B cell (primary cell): ENCODE measurements around the gene XXYLT1. TPM values are rescaled to one million over a fixed set of nuclear protein-coding genes. Genes with fewer than 3 reads are reported as not detected.

Experiments
- ATAC-seq: fragments of 200-7000 bp; cut with Tn5 transposase; one replicate; pipeline ENCODE4 v1.10.0; 2021; ENCODE audit warnings: low read depth, mild to moderate bottlenecking, moderate number of reproducible peaks, moderate library complexity
- CTCF ChIA-PET: fragments of 350-600 bp; sonication (Branson Sonifier 250); formaldehyde crosslinking; loops from one replicate; lab custom pipeline; 2021; ENCODE audit warnings: antibody characterized with exemption, inconsistent platforms; lab: Charles Lee
- POLR2A ChIA-PET: fragments of 350-600 bp; sonication (Branson Sonifier 250); formaldehyde crosslinking; loops from one replicate; lab custom pipeline; 2021; ENCODE audit warnings: antibody characterized with exemption; lab: Charles Lee
- DNase-seq: peaks from one replicate; pipeline ENCODE4 v3.0.0; 2013
- H2AFZ ChIP-seq: 2 replicates; pipeline ENCODE4 v1.6.1; 2012; ENCODE audit warnings: mild to moderate bottlenecking, low read depth, low read length; ENCODE audit not compliant: insufficient read depth, poor library complexity, severe bottlenecking
- H3K27ac ChIP-seq, 2 donors: 1 replicate in 1 of 2; 2 replicates in 1 of 2; pipeline ENCODE4 v1.5.1; 2012 to 2013; ENCODE audit warnings: low read length in 2 of 2, mild to moderate bottlenecking in 2 of 2, moderate library complexity in 1 of 2
- H3K27me3 ChIP-seq, 4 experiments: fragments of 200-600 bp in 1 of 4; sonication (generic) in 1 of 4; replicated peaks in 1 of 4; 1 replicate in 2 of 4; 2 replicates in 2 of 4; pipeline versions ENCODE4 v1.6.1 to v1.7.0; 2013 to 2016; ENCODE audit warnings: low read length in 3 of 4, mild to moderate bottlenecking in 2 of 4, mixed read lengths in 1 of 4, moderate library complexity in 1 of 4; ENCODE audit not compliant: insufficient read depth in 4 of 4, control insufficient read depth in 3 of 4; ENCODE audit errors: control extremely low read depth in 1 of 4
- H3K36me3 ChIP-seq, 2 experiments: replicated peaks in 1 of 2; 1 replicate in 1 of 2; 2 replicates in 1 of 2; pipeline versions ENCODE4 v1.6.1 to v1.7.1; 2013; ENCODE audit warnings: low read length in 1 of 2; ENCODE audit not compliant: insufficient read depth in 2 of 2, control insufficient read depth in 1 of 2; ENCODE audit errors: control extremely low read depth in 1 of 2, extremely low read depth in 1 of 2
- H3K4me1 ChIP-seq, 2 donors: fragments of 200-600 bp in 1 of 2; sonication (generic) in 1 of 2; 1 replicate in 1 of 2; 2 replicates in 1 of 2; pipeline versions ENCODE4 v1.5.1 to v1.6.1; 2013 to 2017; ENCODE audit warnings: low read length in 2 of 2; ENCODE audit not compliant: control insufficient read depth in 2 of 2, insufficient read depth in 2 of 2
- H3K4me2 ChIP-seq: replicated peaks from 2 replicates; pipeline ENCODE3; 2012; ENCODE audit warnings: mild to moderate bottlenecking, low read depth, low read length; ENCODE audit not compliant: poor library complexity, severe bottlenecking
- H3K4me3 ChIP-seq, 5 experiments: fragments of 200-600 bp in 1 of 5; sonication (generic) in 1 of 5; 1 replicate in 3 of 5; 2 replicates in 2 of 5; pipeline versions ENCODE4 v1.5.1 to v1.7.0; 2011 to 2016; ENCODE audit warnings: low read length in 4 of 5, mild to moderate bottlenecking in 4 of 5, low read depth in 2 of 5, control low read depth in 1 of 5, moderate library complexity in 1 of 5; ENCODE audit not compliant: insufficient read depth in 1 of 5; ENCODE audit errors: control extremely low read depth in 1 of 5, extremely low read depth in 1 of 5
- H3K79me2 ChIP-seq: fragments of 200-600 bp; sonication (generic); one replicate; pipeline ENCODE4 v1.6.0; 2016; ENCODE audit warnings: low read length; ENCODE audit not compliant: control insufficient read depth, insufficient read depth
- H3K9ac ChIP-seq: fragments of 200-600 bp; sonication (generic); 2 replicates; pipeline ENCODE4 v1.6.1; 2017; ENCODE audit warnings: mild to moderate bottlenecking, low read length, moderate library complexity
- H3K9me3 ChIP-seq, 3 donors: one replicate each; pipeline versions ENCODE4 v1.6.1 to v1.7.1; 2013; ENCODE audit warnings: low read length in 2 of 3; ENCODE audit not compliant: control insufficient read depth in 2 of 3, insufficient read depth in 1 of 3; ENCODE audit errors: control extremely low read depth in 1 of 3
- H4K20me1 ChIP-seq: 2 replicates; pipeline ENCODE4 v1.6.0; 2012; ENCODE audit warnings: mild to moderate bottlenecking, low read length; ENCODE audit not compliant: insufficient read depth, control insufficient read depth, poor library complexity, severe bottlenecking
- H3K27ac Mint-ChIP-seq: one replicate; pipeline ENCODE4 v1.8.0; 2021; ENCODE audit warnings: mixed read lengths
- H3K27me3 Mint-ChIP-seq: one replicate; pipeline ENCODE4 v1.8.0; 2021; ENCODE audit warnings: mixed read lengths
- H3K4me1 Mint-ChIP-seq: one replicate; pipeline ENCODE4 v1.8.0; 2021; ENCODE audit warnings: mixed read lengths
- H3K4me3 Mint-ChIP-seq: one replicate; pipeline ENCODE4 v1.8.0; 2021; ENCODE audit warnings: mixed read lengths
- H3K9me3 Mint-ChIP-seq: one replicate; pipeline ENCODE4 v1.8.0; 2022; ENCODE audit warnings: mixed read lengths; ENCODE audit not compliant: insufficient read depth
- CTCF ChIP-seq: fragments of 200-600 bp; IDR thresholded peaks from one replicate; pipeline ENCODE4 v1.8.0; 2022; ENCODE audit warnings: antibody characterized with exemption, mild to moderate bottlenecking
- EZH2 ChIP-seq: IDR thresholded peaks from 2 replicates; pipeline ENCODE4 v1.6.1; 2012; ENCODE audit warnings: borderline replicate concordance, low read depth, mild to moderate bottlenecking, moderate library complexity, low read length; ENCODE audit not compliant: insufficient read depth, poor library complexity, severe bottlenecking
- whole genome bisulfite sequencing: methylation state at CpG from one replicate; pipeline ENCODE4 v1.1.5; 2013; ENCODE audit warnings: missing lambda C conversion rate; ENCODE audit not compliant: insufficient coverage; 5-methylcytosine and 5-hydroxymethylcytosine counted together
- intact Hi-C: fragments of 100-400 bp; cut with micrococcal nuclease; formaldehyde crosslinking; loops from one replicate; pipeline ENCODE4 v1.10.0; 2022
- polyA plus RNA-seq: library from polyadenylated mRNA; depleted of rRNA; stranded (reverse); fragments of >200 nt; gene quantifications from 2 replicates; pipeline ENCODE4 v1.2.3, GENCODE V29; 2012
- total RNA-seq, 2 donors: library from RNA; stranded (reverse); fragments of 120-200 nt in 1 of 2; gene quantifications; 1 replicate in 1 of 2; 2 replicates in 1 of 2; pipeline versions ENCODE4 v1.2.3 to v1.2.4, GENCODE V29; 2013 to 2022

The XXYLT1 gene
- total and polyA plus RNA-seq, 2 donors (not counting 1 experiment from before 2014, with no cell fraction given) = 2.6 to 11.2 TPM

- Mint-ChIP-seq H3K4me3 (peak overlapping the region; percentile 29), H3K27me3 (no peaks in the 10 kb centered on the region), H3K4me1 (peaks cover 91% of the 10 kb centered on the region), H3K9me3 (no peaks in the 10 kb centered on the region), H3K27ac (peak overlapping the region; percentile 77)
- H3K4me3 ChIP-seq = no peak overlapping the region
- H3K27ac ChIP-seq = no peak overlapping the region
- no peak overlapping the region for H3K4me2 ChIP-seq
- H4K20me1 ChIP-seq = no peaks in the 10 kb centered on the region
- DNase-seq = no peak
- H3K27me3 ChIP-seq = no peaks in the 10 kb centered on the region
- no peaks in the 10 kb centered on the region for H3K79me2 ChIP-seq
- no peaks in the 10 kb centered on the region for H3K36me3 ChIP-seq
- POLR2A ChIA-PET = interaction anchor here (1.0 kb wide), 1 partner anchor 46 kb away, joined by 3 read pairs; no protein-coding TSS in a partner anchor
- no peak for TF ChIP-seq CTCF
- TF ChIP-seq EZH2 = no peak
- H3K4me1 ChIP-seq = peaks cover 77 to 82% of the 10 kb centered on the region in 2 donors
- H3K9ac ChIP-seq = no peak overlapping the region
- intact Hi-C loops = loop anchor here (5.0 kb wide), 1 partner anchor 34 kb away; no protein-coding TSS in a partner anchor
- CTCF ChIA-PET = interaction anchor here (1.3 kb wide), 1 partner anchor 35 kb away, joined by 3 read pairs; no protein-coding TSS in a partner anchor
- H2AFZ ChIP-seq = peak overlapping the region; percentile 27
- no peaks in the 10 kb centered on the region for H3K9me3 ChIP-seq
- no peak for ATAC-seq
- 68% methylated on average over 3 of the region's 7 CpGs for WGBS
These were observed 117.8 kb downstream of the XXYLT1 start for GRCh38 chr3:195153130-195153529.

GRCh38 chr3:195151866-195152541 is 119.0 kb downstream of the XXYLT1 start:
- ChIA-PET POLR2A (no interaction called here), CTCF (no interaction called here)
- no peaks in the 10 kb centered on the region for H3K79me2 ChIP-seq
- peak overlapping the region; percentile 44 for H3K27ac Mint-ChIP-seq
- H3K9me3 Mint-ChIP-seq = no peaks in the 10 kb centered on the region
- no peak overlapping the region for H3K9ac ChIP-seq
- H3K27me3 Mint-ChIP-seq = no peaks in the 10 kb centered on the region
- intact Hi-C loops = loop anchor here (5.0 kb wide), 1 partner anchor 35 kb away; no protein-coding TSS in a partner anchor
- no peak overlapping the region for H3K4me3 Mint-ChIP-seq
- peaks cover 75 to 82% of the 10 kb centered on the region in 2 donors for H3K4me1 ChIP-seq
- H3K4me2 ChIP-seq = no peak overlapping the region
- no peak overlapping the region for H2AFZ ChIP-seq
- ATAC-seq (no peak), DNase-seq (no peak)
- H3K4me1 Mint-ChIP-seq = peaks cover 90% of the 10 kb centered on the region
- 74% methylated on average over 5 of the region's 11 CpGs for WGBS
- H4K20me1 ChIP-seq = no peaks in the 10 kb centered on the region
- H3K27me3 ChIP-seq = no peaks in the 10 kb centered on the region
- no peak overlapping the region for H3K27ac ChIP-seq
- no peak for TF ChIP-seq CTCF
- no peaks in the 10 kb centered on the region for H3K36me3 ChIP-seq
- no peaks in the 10 kb centered on the region for H3K9me3 ChIP-seq
- H3K4me3 ChIP-seq = no peak overlapping the region
